ENCODE data around the gene KCTD10. TPM values are rescaled to one million over a fixed set of nuclear protein-coding genes. Genes with fewer than 3 reads are reported as not detected.

The KCTD10 gene
- total RNA-seq, 1 donor from 2014 or later, result 21.5 TPM

DNA sequence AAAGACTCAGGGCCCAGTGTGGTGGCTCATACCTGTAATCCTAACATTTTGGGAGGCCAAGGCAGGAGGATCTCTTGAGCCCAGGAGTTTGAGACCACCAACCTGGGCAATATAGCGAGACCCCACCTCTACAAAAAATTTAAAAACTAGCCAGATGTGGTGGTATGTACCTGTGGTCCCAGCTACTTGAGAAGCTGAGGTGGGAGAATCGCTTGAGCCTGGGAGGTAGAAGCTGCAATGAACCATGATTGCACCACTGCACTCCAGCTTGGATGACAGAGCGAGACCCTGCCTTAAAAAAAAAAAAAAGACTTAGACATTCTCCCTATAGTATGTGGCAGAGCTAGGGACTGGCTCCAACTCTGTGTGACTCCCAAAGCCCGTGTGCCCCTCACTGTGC, 3.3 kb upstream of the KCTD10 start:
- Histone ChIP-seq H3K27ac (replicated peaks) (no peak overlapping the region), H3K36me3 (peaks cover 25% of the 10 kb centered on the region), H3K27me3 (ENCODE audit: low read depth) (no peaks in the 10 kb centered on the region), H3K9me3 (replicated peaks) (no peaks in the 10 kb centered on the region), H3K4me3 (no peak overlapping the region), H3K4me1 (peaks cover 43% of the 10 kb centered on the region)
- intact Hi-C loops (cut with micrococcal nuclease), result no loop called here
- TF ChIP-seq, protein P1, sequence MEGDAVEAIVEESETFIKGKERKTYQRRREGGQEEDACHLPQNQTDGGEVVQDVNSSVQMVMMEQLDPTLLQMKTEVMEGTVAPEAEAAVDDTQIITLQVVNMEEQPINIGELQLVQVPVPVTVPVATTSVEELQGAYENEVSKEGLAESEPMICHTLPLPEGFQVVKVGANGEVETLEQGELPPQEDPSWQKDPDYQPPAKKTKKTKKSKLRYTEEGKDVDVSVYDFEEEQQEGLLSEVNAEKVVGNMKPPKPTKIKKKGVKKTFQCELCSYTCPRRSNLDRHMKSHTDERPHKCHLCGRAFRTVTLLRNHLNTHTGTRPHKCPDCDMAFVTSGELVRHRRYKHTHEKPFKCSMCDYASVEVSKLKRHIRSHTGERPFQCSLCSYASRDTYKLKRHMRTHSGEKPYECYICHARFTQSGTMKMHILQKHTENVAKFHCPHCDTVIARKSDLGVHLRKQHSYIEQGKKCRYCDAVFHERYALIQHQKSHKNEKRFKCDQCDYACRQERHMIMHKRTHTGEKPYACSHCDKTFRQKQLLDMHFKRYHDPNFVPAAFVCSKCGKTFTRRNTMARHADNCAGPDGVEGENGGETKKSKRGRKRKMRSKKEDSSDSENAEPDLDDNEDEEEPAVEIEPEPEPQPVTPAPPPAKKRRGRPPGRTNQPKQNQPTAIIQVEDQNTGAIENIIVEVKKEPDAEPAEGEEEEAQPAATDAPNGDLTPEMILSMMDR (IDR thresholded peaks at IDR 0.05; ENCODE audit: borderline replicate concordance), result no peak
- DNase-seq, result no peak

GRCh38 chr12:109479761-109480160, 2.7 kb upstream of the KCTD10 start:
- no peak for DNase-seq
- Histone ChIP-seq H3K36me3 (peaks cover 20% of the 10 kb centered on the region), H3K4me3 (no peak overlapping the region), H3K27me3 (ENCODE audit: low read depth) (no peaks in the 10 kb centered on the region), H3K9me3 (replicated peaks) (no peaks in the 10 kb centered on the region), H3K4me1 (peaks cover 49% of the 10 kb centered on the region), H3K27ac (replicated peaks) (no peak overlapping the region)
- TF ChIP-seq, protein P1 (IDR thresholded peaks at IDR 0.05; ENCODE audit: borderline replicate concordance), result no peak
- intact Hi-C loops (cut with micrococcal nuclease), result loop anchor here (5.0 kb wide), 1 partner anchor 52 kb away; no protein-coding TSS in a partner anchor

- TF ChIP-seq, protein P1 (IDR thresholded peaks at IDR 0.05; ENCODE audit: borderline replicate concordance), result no peak
- no peak for DNase-seq
- Histone ChIP-seq H3K27ac (replicated peaks) (peak overlapping the region; percentile 99), H3K9me3 (replicated peaks) (no peaks in the 10 kb centered on the region), H3K27me3 (ENCODE audit: low read depth) (no peaks in the 10 kb centered on the region), H3K4me3 (peak overlapping the region; percentile 92), H3K4me1 (peaks cover 67% of the 10 kb centered on the region), H3K36me3 (peaks cover 10% of the 10 kb centered on the region)
- intact Hi-C loops (cut with micrococcal nuclease), result loop anchor here (5.0 kb wide), 1 partner anchor 51 kb away; no protein-coding TSS in a partner anchor
Observed at GRCh38 chr12:109477963-109478315, 839 bp upstream of the KCTD10 start.

DNA sequence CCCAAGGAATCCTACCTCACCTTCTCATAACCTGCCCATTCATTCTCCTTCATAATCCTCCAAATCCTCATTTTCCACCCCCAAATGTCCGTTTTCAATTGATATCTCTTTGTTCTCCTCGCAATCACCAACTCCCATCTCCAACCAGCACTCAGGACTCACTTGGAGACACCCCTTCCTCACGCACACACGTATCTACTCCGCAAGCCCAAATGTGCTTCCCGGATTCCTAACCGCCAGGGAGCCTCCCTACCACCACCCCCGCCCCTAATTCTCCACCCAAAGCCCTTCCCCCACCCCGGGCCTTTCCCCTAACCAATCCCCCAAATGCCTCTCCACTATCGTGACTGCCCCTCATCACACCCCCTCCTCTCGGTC, 304 bp downstream of the KCTD10 start:
- H3K36me3 ChIP-seq, result peaks cover 9% of the 10 kb centered on the region
- peak overlapping the region; percentile 99 for H3K27ac ChIP-seq (replicated peaks)
- peaks cover 78% of the 10 kb centered on the region for H3K4me1 ChIP-seq
- no peak for DNase-seq
- H3K27me3 ChIP-seq (ENCODE audit: low read depth), result no peaks in the 10 kb centered on the region
- peak overlapping the region; percentile 92 for H3K4me3 ChIP-seq
- intact Hi-C loops (cut with micrococcal nuclease), result loop anchor here (5.0 kb wide), 1 partner anchor 49 kb away; no protein-coding TSS in a partner anchor
- TF ChIP-seq, protein P1 (IDR thresholded peaks at IDR 0.05; ENCODE audit: borderline replicate concordance), result no peak
- no peaks in the 10 kb centered on the region for H3K9me3 ChIP-seq (replicated peaks)

DNA sequence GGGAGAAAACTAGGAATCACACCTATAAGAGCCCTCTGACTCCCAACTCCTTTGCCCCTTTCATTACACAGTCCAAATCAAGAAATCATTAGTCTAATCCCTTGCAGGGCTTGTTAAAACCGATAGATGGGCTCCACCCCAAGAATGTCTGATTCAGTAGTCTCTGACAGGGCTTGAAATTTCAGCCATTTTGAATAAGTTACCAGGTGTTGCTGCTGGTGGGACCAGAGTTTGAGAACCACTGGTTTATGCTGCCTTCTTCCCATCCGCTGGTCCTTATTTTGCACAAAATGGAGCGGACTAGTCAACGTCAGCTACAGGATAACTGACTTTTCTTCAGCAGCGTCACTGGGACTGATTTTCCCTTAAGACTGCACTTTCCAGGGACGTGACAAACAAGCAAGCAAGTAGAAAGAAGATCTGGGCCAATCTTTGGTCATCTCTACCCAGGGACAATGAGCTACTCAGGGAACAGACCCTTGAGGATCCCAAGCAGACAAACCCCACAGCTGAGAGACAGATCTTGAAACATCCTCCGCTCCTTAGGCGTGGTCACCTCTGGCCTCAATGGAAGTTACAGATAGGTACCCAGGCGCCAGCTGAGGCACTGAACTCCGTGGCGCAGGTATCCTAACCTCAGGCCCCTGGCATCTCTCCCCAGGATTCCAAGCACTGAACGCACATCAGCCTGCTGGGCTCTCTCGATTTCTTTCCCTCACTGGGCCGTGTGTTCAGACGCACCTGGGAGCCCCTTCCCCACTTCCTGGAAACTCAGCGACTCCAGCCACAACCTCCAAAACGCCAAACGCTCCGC, 900 bp downstream of the KCTD10 start:
- Histone ChIP-seq H3K9me3 (replicated peaks) (no peaks in the 10 kb centered on the region), H3K4me1 (peaks cover 84% of the 10 kb centered on the region), H3K36me3 (peaks cover 9% of the 10 kb centered on the region), H3K27me3 (ENCODE audit: low read depth) (no peaks in the 10 kb centered on the region), H3K4me3 (peak overlapping the region; percentile 92), H3K27ac (replicated peaks) (peak overlapping the region; percentile 99)
- no peak for DNase-seq
- TF ChIP-seq, protein P1 (IDR thresholded peaks at IDR 0.05; ENCODE audit: borderline replicate concordance), result no peak
- intact Hi-C loops (cut with micrococcal nuclease), result loop anchor here (5.0 kb wide), 1 partner anchor 49 kb away; no protein-coding TSS in a partner anchor
